HG03108 (cell line): Measurements from ENCODE around the gene ECE1.

Source experiments
- ATAC-seq: cut with Tn5 transposase; IDR thresholded peaks from one replicate; pipeline ENCODE4 v1.9.1; 2021; ENCODE audit warnings: moderate library complexity; ENCODE audit not compliant: unreplicated experiment

The ECE1 gene

GRCh38 chr1:21269461-21270085 is 20.7 kb downstream of the ECE1 start:
- no peak for ATAC-seq

DNA sequence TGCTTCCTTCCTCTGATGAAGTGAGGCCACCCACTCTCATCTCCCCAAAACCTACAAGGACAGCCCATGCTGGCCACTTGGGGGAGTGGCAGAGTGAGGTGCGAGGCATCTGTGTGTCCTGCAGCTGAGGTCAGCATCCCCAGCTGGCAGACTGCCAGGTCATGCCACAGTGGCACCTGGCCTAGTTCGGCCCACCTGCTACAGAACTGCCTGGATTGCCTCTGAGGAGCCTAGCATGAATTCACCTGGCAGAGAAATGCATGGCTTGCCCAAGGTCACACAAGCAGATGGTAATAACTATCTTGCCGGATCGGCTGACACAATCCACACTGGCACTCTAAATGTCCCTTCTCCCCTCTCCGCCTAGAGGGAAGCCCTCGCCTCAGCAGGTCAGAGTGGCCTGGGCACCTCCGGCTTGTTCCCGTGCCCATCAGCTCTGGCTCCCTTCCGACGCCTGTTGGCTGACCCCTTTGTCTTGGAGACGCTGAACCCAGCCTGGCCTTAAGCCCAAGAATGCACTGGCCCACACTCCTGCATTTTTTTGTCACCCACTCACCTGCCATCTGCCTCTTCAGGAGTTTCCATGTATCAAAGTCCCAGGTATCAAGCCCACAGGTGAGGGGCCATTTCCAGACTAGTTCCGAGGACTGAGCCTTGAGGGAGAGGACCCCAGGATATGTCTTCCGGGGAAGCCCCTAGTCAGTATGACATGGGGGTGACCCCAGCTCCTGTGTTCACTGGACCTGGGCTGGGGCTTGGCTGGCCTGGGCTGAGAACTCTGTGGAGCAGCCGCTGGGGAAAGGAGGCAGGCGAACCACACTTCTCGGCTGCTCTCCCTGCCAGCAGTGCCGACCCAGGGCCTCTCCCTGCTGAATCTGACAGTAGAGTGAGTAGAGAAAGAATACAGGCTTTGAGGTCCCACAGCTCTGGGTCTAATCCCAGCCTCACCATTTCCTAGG is 21.7 kb downstream of the ECE1 start:
- ATAC-seq = no peak

- ATAC-seq = no peak
These were observed 22.8 kb downstream of the ECE1 start for GRCh38 chr1:21267191-21268077.

- no peak for ATAC-seq
These were observed 24.0 kb downstream of the ECE1 start for GRCh38 chr1:21266119-21266774.

DNA sequence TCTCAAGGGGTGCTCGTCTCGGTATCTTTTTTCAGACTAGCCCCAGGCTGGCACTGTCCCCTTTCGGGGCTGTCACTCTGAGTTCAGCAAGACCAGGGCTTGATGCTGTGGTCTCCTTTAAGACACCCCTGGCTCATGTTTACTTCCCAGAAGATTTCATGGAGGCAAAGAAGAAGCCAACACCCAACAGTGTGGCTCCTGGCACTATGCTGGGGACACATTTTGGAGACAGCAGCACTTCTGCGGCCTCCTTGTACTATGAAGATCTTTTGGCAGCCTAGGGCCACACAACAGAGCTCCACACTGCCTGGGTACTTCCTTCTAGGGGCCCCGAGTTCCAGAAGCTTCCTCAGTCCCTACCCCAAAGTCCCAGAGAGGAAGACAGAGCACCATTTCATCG is 24.6 kb downstream of the ECE1 start:
- no peak for ATAC-seq

GRCh38 chr1:21264898-21265297 is 25.4 kb downstream of the ECE1 start:
- ATAC-seq = no peak

DNA sequence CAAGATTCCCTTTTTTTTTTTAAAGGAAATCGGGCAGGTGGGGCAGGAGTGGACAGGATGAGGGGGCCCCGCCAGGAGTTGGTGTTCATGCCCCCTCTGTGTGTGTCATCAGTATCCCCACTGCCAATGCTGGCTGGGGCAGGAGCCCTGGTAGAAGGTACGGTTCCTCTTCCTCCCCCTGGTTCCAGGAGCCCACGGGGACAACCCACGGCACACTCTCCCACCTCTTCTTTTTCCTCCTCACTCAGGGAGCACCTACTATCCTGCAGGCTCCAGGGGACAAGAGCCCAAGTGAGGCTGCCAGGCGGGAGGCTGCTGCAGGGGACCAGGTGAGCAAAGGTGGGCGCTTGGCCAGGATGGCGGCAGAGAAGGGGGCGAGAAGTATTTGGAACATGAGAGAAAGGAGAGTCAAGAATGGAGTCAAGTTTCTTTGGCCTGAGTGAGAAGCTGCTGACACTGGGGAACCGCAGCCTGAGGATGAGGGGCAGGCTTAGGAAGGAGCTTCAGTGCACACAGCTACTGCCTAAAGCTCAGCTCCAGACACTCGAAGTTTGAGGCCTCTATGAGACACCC is 26.5 kb downstream of the ECE1 start:
- ATAC-seq = no peak

DNA sequence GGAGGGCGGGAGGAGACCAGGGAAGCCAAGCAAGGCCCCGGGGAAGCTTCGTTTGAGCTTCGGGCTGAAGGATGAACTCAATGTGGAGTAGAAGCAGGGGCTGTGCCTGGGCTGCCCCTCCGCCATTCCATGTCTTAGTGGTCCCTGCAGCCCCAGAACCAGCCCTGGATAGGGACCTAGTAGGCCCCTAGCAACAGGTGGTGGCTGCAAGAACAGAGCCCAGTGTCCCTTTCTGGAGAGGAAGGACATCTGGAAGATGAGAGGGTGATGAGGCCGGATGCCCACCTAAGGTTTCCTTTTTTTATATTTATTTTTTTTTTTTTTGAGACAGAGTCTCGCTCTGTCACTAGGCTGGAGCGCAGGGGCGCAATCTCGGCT is 27.2 kb downstream of the ECE1 start:
- no peak for ATAC-seq

GRCh38 chr1:21262293-21263051 is 27.8 kb downstream of the ECE1 start:
- no peak for ATAC-seq

DNA sequence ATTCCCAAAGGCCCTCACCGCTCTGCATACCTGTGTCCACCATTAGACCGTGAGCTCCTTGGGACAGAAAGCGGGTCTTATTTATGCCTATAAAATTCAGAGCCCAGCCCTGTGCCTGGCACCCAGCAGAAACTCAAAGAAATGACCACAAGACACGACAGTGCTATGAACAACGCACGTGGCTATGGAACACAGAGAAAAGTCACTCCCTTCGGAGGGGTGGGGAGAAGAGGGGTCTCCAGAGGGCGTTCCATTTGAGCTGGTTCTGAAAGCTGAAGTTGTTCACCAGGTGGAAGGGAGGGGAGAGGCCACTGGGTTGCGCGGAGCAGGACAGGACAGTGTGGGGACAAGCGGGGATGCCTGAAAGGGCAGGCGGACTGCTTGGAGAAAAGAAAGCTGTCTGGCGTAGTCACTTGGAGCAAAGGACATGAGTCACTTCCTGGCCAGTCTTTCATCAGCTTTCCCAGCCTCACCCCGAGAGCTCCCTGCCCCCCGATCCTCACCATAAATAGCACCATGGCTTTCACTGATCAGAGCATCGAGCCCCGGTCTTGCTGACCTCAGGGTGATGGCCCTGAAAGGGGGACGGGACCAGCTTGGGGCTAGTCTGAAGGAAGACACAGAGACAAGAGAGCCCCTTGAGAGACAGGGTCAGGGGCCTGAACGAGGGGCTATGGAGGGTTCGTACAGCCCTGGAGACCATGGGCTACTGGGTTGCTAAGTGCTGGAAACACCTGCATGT is 28.5 kb downstream of the ECE1 start:
- no peak for ATAC-seq

- no peak for ATAC-seq
These were observed 29.7 kb downstream of the ECE1 start for GRCh38 chr1:21260405-21261125.

- no peak for ATAC-seq
These were observed 30.8 kb downstream of the ECE1 start for GRCh38 chr1:21259316-21260076.

DNA sequence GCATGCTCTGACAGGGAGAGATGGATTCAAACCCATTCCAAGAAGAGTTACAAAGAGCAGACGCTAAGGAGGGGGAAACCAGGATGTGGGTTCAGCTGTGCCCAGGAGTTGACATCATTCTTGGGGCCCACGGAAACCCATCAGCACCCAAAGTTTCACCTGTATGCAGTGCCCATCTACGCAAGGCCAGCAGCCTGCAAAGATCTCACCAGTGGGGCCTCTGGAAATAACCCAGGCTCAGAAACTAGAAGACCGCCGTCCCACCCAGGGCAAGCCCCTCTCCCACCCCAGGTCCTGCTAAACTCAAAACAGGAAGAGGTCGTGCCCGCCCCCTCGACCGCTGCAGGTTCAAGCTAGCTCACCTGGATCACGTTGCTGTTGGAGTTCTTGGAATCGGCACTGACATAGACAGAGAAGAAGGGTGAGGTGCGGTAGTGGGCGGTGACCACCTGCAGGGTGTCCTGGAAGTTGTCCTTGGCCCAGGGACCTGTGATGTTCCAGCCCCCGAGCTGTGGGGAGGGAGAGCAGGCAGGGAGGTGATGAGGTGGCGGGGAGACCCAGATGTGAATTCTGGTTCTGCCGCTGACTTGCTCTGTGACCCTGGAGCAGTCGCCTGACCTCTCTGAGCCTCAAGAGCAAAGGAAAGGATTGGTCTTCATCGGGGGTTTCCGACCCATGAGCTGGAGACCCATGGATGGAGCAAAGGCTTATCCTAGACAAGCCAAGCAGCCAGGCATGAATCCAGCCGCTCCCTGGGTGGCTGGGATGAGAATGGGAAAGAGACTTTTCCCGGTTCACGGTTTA is 31.7 kb downstream of the ECE1 start:
- ATAC-seq = no peak

GRCh38 chr1:21257431-21258135 is 32.7 kb downstream of the ECE1 start:
- no peak for ATAC-seq

DNA sequence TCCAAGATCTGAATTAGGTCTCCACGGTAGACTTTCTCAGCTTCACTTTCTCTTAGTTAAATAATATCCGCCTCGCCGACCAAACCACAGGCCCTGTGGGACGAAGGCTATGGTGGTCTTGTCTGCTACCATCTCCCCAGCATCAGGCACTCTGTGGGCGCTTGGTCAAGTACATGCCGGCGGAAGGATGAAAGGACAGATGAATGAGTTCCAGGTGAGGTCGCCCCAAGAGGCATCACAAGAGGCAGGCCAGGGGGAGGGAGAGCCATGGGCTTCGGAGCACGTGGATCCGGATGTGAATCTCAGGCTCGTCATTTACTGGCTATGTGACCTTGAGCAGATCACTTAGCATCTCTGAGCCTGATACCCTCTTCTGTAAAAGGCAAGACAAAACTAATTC is 33.5 kb downstream of the ECE1 start:
- no peak for ATAC-seq

DNA sequence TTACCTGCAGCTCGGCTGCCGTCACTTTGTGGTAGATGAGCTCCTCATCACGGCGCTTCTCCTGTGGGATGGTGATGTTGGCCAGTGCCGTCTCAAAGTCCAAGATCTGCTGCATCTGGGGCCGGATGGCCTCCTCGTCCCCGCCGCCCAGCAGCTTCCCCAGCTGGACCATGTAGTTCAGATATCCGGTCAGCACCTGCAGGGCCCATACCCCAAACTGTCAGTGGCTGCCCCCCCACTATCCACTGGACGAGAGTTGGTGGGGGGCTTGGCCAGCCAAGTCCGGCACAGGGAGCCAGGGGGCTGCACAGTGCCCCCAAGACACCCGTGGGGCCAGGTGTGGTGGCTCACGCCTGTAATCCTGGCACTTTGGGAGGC is 34.3 kb downstream of the ECE1 start:
- no peak for ATAC-seq
